Measurements from ENCODE around the gene CLASP2. TPM values are rescaled to one million over a fixed set of nuclear protein-coding genes. Genes with fewer than 3 reads are reported as not detected.
A peak's percentile ranks its signal among the peaks of the same experiment; 100 is the strongest.
"Not testable (repeated sequence)": the region's sequence is repeated elsewhere in the genome, so short reads cannot be mapped to it uniquely, and the experiment has no call there.

Gene CLASP2
- total and polyA plus RNA-seq, 8 donors: 48.4 to 73.3 (median 61.6) TPM

DNA sequence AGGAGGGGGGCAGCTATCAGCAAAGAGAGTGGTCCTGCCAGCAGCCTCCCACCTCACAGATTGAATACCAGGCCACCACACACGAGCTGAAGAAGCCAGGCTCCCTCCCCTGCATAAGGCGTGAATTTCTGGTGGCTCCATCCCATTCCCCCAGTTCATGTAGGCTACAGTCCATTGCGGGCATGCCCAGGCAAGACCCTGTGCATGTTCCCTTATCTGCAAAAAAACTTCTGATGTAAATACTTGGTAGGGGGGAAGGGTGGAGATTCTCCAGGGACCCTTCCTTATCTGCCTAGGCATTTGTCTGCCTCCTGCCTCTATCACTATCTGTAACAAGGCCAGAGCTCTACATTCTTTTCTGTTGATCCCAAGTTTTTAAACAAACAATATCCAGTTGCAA is 250.3 kb downstream of the CLASP2 start:
- H3K4me1 ChIP-seq: no peaks in the 10 kb centered on the region
- no peak overlapping the region for H3K4me3 ChIP-seq
- no peak overlapping the region for H3K27ac ChIP-seq
- TF ChIP-seq, protein P1, sequence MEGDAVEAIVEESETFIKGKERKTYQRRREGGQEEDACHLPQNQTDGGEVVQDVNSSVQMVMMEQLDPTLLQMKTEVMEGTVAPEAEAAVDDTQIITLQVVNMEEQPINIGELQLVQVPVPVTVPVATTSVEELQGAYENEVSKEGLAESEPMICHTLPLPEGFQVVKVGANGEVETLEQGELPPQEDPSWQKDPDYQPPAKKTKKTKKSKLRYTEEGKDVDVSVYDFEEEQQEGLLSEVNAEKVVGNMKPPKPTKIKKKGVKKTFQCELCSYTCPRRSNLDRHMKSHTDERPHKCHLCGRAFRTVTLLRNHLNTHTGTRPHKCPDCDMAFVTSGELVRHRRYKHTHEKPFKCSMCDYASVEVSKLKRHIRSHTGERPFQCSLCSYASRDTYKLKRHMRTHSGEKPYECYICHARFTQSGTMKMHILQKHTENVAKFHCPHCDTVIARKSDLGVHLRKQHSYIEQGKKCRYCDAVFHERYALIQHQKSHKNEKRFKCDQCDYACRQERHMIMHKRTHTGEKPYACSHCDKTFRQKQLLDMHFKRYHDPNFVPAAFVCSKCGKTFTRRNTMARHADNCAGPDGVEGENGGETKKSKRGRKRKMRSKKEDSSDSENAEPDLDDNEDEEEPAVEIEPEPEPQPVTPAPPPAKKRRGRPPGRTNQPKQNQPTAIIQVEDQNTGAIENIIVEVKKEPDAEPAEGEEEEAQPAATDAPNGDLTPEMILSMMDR (IDR thresholded peaks at IDR 0.05): no peak
- peaks cover 0 to 5% of the 10 kb centered on the region in 2 donors for H3K9me3 ChIP-seq
- DNase-seq: no peak
- intact Hi-C loops (cut with DNase I): no loop called here
- ATAC-seq: no peak
- H3K27me3 ChIP-seq: no peaks in the 10 kb centered on the region
- no peaks in the 10 kb centered on the region for H3K36me3 ChIP-seq

DNA sequence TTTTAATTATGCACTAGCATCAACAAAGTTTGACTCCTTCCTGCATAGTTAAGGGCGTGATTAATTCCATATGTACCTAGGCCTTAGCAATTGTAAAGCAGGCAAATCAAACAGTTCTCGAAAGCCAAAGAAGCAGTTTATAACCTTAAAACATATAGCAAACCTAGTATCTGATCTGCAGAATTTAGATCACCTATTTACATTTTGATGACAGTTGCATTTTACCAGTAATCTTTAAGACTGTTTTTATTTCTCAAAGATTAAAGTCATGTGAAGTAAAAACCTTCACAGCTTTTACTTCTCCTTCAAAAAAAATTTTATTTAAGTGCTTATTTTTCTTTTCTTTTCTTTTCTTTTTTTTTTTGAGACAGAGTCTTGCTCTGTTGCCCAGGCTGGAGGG is 257.0 kb downstream of the CLASP2 start:
- no peak overlapping the region for H3K27ac ChIP-seq
- no peaks in the 10 kb centered on the region for H3K4me1 ChIP-seq
- TF ChIP-seq, protein P1 (IDR thresholded peaks at IDR 0.05): no peak
- intact Hi-C loops (cut with DNase I): no loop called here
- H3K27me3 ChIP-seq: no peaks in the 10 kb centered on the region
- no peak overlapping the region for H3K4me3 ChIP-seq
- H3K36me3 ChIP-seq: no peaks in the 10 kb centered on the region
- ATAC-seq: no peak
- no peak for DNase-seq
- peaks cover 0 to 40% of the 10 kb centered on the region in 2 donors for H3K9me3 ChIP-seq

DNA sequence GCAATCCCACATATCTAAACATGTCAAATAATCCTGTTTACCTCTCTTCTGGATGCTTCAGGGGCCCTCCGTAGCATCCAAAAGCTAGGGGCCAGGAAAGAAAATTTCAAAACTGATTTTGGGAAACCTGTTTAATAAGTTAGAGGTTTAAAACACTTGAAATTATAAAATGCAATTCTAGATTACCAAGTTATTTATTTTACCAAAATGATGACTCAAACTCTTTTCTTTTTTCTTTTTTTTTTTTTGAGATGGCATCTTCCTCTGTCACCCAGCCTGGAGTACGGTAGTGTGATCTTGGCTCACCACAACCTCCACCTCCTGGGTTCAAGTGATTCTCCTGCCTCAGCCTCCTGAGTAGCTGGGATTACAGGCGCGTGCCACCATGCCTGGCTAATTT is 258.5 kb downstream of the CLASP2 start:
- H3K4me1 ChIP-seq; intact Hi-C loops (cut with DNase I); H3K27ac ChIP-seq; H3K36me3 ChIP-seq; H3K4me3 ChIP-seq; ATAC-seq; DNase-seq; H3K27me3 ChIP-seq: not testable (repeated sequence)
- peaks cover 0 to 40% of the 10 kb centered on the region in 2 donors for H3K9me3 ChIP-seq

DNA sequence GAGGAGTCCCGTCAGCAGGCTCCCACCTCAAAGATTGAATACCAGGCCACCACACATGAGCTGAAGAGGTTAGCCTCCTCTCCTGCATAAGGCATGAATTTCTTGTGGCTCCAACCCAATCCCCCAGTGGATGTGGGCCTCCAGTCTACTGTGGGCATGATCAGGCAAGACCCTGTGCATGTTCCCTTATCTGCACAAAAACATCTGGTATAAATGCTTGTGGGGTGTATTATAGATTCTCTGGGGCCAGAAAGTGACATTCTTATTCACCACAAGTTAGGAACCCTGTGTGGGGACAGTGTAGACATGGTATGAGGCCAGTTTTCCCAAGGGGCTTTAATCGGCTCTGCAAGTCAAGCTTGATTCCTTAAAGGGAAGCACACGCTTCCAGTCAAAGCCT is 259.6 kb downstream of the CLASP2 start:
- no peak overlapping the region for H3K4me3 ChIP-seq
- no peak overlapping the region for H3K27ac ChIP-seq
- H3K27me3 ChIP-seq: no peaks in the 10 kb centered on the region
- DNase-seq: no peak
- ATAC-seq: no peak
- H3K36me3 ChIP-seq: no peaks in the 10 kb centered on the region
- intact Hi-C loops (cut with DNase I): no loop called here
- TF ChIP-seq, protein P1 (IDR thresholded peaks at IDR 0.05): no peak
- H3K9me3 ChIP-seq: peaks cover 0 to 46% of the 10 kb centered on the region in 2 donors
- H3K4me1 ChIP-seq: no peaks in the 10 kb centered on the region

DNA sequence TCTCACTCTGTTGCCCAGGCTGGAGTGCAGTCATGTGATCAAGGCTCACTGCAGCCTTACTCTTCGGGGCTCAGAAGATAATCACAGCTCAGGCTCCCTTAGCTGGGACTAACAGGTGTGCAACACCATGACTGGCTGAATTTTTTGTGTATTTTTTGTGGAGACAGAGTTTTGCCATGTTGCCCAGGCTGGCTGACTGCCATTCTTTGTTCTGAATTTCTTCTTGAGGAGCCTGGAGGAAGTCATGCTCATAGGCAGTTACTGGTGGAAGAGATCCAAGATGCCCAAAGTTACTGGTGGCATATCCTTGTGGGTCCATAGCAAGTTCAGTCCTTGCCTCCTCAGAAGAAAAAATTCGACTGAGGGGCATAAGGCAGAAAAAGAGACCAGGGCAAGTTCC is 261.3 kb downstream of the CLASP2 start:
- H3K9me3 ChIP-seq: peaks cover 0 to 47% of the 10 kb centered on the region in 2 donors
- no peak for ATAC-seq
- intact Hi-C loops (cut with DNase I): no loop called here
- TF ChIP-seq, protein P1 (IDR thresholded peaks at IDR 0.05): no peak
- H3K4me1 ChIP-seq: no peaks in the 10 kb centered on the region
- no peaks in the 10 kb centered on the region for H3K36me3 ChIP-seq
- no peaks in the 10 kb centered on the region for H3K27me3 ChIP-seq
- H3K27ac ChIP-seq: no peak overlapping the region
- no peak for DNase-seq
- H3K4me3 ChIP-seq: no peak overlapping the region

DNA sequence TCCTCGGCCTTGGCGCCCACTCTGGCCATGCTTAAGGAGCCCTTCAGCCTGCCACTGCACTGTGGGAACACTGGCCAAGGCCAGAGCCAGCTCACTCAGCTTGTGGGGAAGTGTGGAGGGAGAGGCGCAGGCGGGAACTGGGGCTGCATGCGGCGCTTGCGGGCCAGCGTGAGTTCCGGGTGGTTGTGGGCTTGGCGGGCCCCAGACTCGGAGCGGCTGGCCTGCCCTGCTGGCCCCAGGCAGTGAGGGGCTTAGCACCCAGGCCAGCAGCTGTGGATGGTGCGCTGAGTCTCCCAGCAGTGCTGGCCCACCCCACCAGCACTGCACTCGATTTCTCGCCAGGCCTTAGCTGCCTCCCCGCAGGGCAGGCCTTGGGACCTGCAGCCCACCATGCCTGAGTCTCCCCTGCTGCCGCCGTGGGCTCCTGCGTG is 264.7 kb downstream of the CLASP2 start:
- TF ChIP-seq, protein P1 (IDR thresholded peaks at IDR 0.05): no peak
- no peaks in the 10 kb centered on the region for H3K27me3 ChIP-seq
- no peak for ATAC-seq
- no peaks in the 10 kb centered on the region for H3K36me3 ChIP-seq
- peak in 1 of 4 donors; percentile 76 for DNase-seq
- H3K4me3 ChIP-seq: no peak overlapping the region
- peaks cover 0 to 17% of the 10 kb centered on the region in 2 donors for H3K9me3 ChIP-seq
- H3K27ac ChIP-seq: no peak overlapping the region
- no peaks in the 10 kb centered on the region for H3K4me1 ChIP-seq
- intact Hi-C loops (cut with DNase I): no loop called here

DNA sequence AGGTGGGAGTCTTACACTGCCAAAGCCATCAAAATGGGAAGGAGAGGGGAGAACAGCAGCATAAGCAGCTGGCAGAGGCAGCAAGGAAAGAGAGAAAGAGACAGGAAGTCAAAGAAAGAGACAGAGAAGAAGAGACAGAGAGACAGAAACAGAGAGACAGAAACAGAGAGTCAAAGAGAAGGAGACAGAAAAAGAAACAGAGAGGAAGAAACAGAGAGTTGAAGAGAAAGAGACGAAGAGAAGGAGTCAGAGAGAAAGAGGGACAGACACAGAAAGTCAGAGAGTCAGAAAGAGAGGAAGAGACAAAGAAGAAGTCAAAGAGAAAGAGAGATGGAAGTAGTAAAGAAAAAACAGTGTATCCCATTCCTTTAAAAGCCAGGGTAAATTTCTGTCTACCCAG is 266.1 kb downstream of the CLASP2 start:
- H3K4me3 ChIP-seq; DNase-seq; H3K4me1 ChIP-seq; H3K27me3 ChIP-seq; H3K9me3 ChIP-seq; ATAC-seq; H3K36me3 ChIP-seq; H3K27ac ChIP-seq; intact Hi-C loops (cut with DNase I): not testable (repeated sequence)
